ENCODE results near the gene ARID1B. TPM values are rescaled to one million over a fixed set of nuclear protein-coding genes. Genes with fewer than 3 reads are reported as not detected.

Gene ARID1B
- total and polyA plus RNA-seq, 9 of the 15 experiments (the other 6 are each of a cell fraction or from before 2014, with no cell fraction given) = 12.5 to 50.5 (median 25.8) TPM

- TF ChIP-seq MTA1 (IDR thresholded peaks at IDR 0.05; ENCODE audit: borderline replicate concordance) (no peak), HMBOX1 (IDR thresholded peaks at IDR 0.05) (no peak), DDX20 (tag; IDR thresholded peaks at IDR 0.05; ENCODE audit: low read depth) (no peak), SIRT6 (IDR thresholded peaks at IDR 0.05; ENCODE audit: low read depth, low read length) (no peak), RBFOX2 (IDR thresholded peaks at IDR 0.05; ENCODE audit: low read depth, low read length) (peak; percentile 72), ETV1 (tag; conservative IDR thresholded peaks at IDR 0.05; ENCODE audit: low read depth) (no peak), ZFP36 (IDR thresholded peaks at IDR 0.05; ENCODE audit: low read depth, low read length, partially characterized antibody) (no peak), ZNF780A (CRISPR knock-in tag; IDR thresholded peaks at IDR 0.05) (no peak), ELF4 (CRISPR knock-in tag; IDR thresholded peaks at IDR 0.05) (peak; percentile 85; the same call in 1 of the 2 replicates), POLR2B (IDR thresholded peaks at IDR 0.05; ENCODE audit: low read depth, partially characterized antibody) (peak; percentile 33), PCBP1 (IDR thresholded peaks at IDR 0.05; ENCODE audit: low read depth, low read length, poor library complexity, severe bottlenecking) (peak; percentile 23), NFRKB (IDR thresholded peaks at IDR 0.05; ENCODE audit: low read depth) (peak; percentile 87), NCOA4 (IDR thresholded peaks at IDR 0.05; ENCODE audit: partially characterized antibody) (no peak), HES1 (IDR thresholded peaks at IDR 0.05; ENCODE audit: low read depth) (no peak), ZNF318 (IDR thresholded peaks at IDR 0.05; ENCODE audit: borderline replicate concordance in 1 of 2, low read depth in 1 of 2) (no peak)
Observed at GRCh38 chr6:156777577-156778453, 637 bp downstream of the ARID1B start (continued).
